H1 (cell line): ENCODE data around the gene MROH7. TPM values are rescaled to one million over a fixed set of nuclear protein-coding genes. Genes with fewer than 3 reads are reported as not detected.

Source experiments
- BACH1 ChIP-seq: IDR thresholded peaks from 2 replicates; pipeline ENCODE4 v1.6.1; 2012; ENCODE audit warnings: low read length, improper control_type of control experiment
- JUN ChIP-seq: IDR thresholded peaks from 2 replicates; pipeline ENCODE4 v1.6.1; 2011; ENCODE audit warnings: low read depth, mild to moderate bottlenecking, improper control_type of control experiment, low read length
- POLR2A ChIP-seq, 2 experiments: IDR thresholded peaks; 1 replicate in 1 of 2; 2 replicates in 1 of 2; pipeline ENCODE4 v1.6.1; 2011; ENCODE audit warnings: low read depth in 2 of 2, low read length in 2 of 2, mild to moderate bottlenecking in 2 of 2; ENCODE audit errors: control extremely low read depth in 1 of 2
- RNF2 ChIP-seq: fragments of 200-900, 300-1000 bp; sonication (generic); IDR thresholded peaks from 2 replicates; pipeline ENCODE4 v1.7.1; 2016; ENCODE audit warnings: borderline replicate concordance, low read depth, mild to moderate bottlenecking, antibody characterized with exemption, low read length; ENCODE audit not compliant: poor library complexity, severe bottlenecking; ENCODE audit errors: missing control alignments
- RXRA ChIP-seq: IDR thresholded peaks from 2 replicates; pipeline ENCODE4 v1.6.1; 2011; ENCODE audit warnings: low read depth, mild to moderate bottlenecking, low read length, moderate library complexity; ENCODE audit not compliant: insufficient read depth
- SIRT6 ChIP-seq: IDR thresholded peaks from one replicate; pipeline ENCODE4 v1.7.1; 2012; ENCODE audit warnings: low read length, inconsistent platforms
- SRF ChIP-seq: IDR thresholded peaks from 2 replicates; pipeline ENCODE4 v1.6.1; 2011; ENCODE audit warnings: mild to moderate bottlenecking, low read depth, low read length, moderate library complexity
- TBP ChIP-seq: IDR thresholded peaks from 2 replicates; pipeline ENCODE4 v1.6.1; 2011; ENCODE audit warnings: low read depth, low read length, improper control_type of control experiment
- TCF12 ChIP-seq: IDR thresholded peaks from 2 replicates; pipeline ENCODE4 v1.6.1; 2011; ENCODE audit warnings: low read depth, mild to moderate bottlenecking, low read length
- TEAD4 ChIP-seq: IDR thresholded peaks from 2 replicates; pipeline ENCODE4 v1.6.1; 2012; ENCODE audit warnings: low read depth, low read length, inconsistent platforms, mixed read lengths
- polyA plus RNA-seq, 7 experiments: library from polyadenylated mRNA; depleted of rRNA in 3 of 7; stranded (reverse) in 5 of 7; unstranded in 2 of 7; fragments of >200 nt in 5 of 7; fragments of 200-250 nt in 2 of 7; gene quantifications; 1 replicate in 5 of 7; 2 replicates in 1 of 7; 4 replicates in 1 of 7; pipeline versions ENCODE4 v1.2.1 to v1.2.3, GENCODE V29; 2011 to 2013; ENCODE audit warnings: missing spikeins in 2 of 7, mixed read lengths in 2 of 7
- total RNA-seq: library from RNA; stranded (reverse); fragmentation: NEBNext Ultra II Directional; extraction: Animal tissue kit (Norgen Biotek cat#: 25700); gene quantifications from 2 replicates; pipeline ENCODE4 v1.2.1, GENCODE V29; 2021
- TF ChIP-seq, protein P1 (sequence below): fragments of 300-600 bp; sonication (generic); IDR thresholded peaks from 2 replicates; pipeline ENCODE4 v1.7.1; 2012; ENCODE audit warnings: low read length, moderate library complexity, mild to moderate bottlenecking, inconsistent platforms; ENCODE audit not compliant: insufficient replicate concordance
- TF ChIP-seq, protein P2 (sequence below): IDR thresholded peaks from 2 replicates; pipeline ENCODE4 v1.6.1; 2012; ENCODE audit warnings: low read length, inconsistent platforms

The MROH7 gene
- total and polyA plus RNA-seq, 2 of the 8 experiments (the other 6 are each of a cell fraction or from before 2014, with no cell fraction given): 0.07 to 0.20 TPM

DNA sequence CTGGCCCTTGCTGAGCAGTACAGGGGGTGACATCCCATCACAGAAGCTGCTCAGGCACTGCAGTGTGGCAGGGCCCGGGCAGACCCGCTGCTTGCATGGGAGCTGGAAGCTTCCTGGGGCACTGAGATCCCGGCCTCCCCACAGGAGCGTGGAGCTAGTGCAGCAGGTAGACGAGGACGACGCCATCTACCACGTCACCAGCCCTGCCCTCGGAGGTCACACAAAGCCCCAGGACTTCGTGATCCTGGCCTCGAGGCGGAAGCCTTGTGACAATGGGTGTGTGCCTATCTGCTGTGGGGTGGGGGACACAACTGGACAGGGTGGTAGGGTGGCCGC, 34.6 kb upstream of the MROH7 start (continued):
- TF ChIP-seq, protein P1, sequence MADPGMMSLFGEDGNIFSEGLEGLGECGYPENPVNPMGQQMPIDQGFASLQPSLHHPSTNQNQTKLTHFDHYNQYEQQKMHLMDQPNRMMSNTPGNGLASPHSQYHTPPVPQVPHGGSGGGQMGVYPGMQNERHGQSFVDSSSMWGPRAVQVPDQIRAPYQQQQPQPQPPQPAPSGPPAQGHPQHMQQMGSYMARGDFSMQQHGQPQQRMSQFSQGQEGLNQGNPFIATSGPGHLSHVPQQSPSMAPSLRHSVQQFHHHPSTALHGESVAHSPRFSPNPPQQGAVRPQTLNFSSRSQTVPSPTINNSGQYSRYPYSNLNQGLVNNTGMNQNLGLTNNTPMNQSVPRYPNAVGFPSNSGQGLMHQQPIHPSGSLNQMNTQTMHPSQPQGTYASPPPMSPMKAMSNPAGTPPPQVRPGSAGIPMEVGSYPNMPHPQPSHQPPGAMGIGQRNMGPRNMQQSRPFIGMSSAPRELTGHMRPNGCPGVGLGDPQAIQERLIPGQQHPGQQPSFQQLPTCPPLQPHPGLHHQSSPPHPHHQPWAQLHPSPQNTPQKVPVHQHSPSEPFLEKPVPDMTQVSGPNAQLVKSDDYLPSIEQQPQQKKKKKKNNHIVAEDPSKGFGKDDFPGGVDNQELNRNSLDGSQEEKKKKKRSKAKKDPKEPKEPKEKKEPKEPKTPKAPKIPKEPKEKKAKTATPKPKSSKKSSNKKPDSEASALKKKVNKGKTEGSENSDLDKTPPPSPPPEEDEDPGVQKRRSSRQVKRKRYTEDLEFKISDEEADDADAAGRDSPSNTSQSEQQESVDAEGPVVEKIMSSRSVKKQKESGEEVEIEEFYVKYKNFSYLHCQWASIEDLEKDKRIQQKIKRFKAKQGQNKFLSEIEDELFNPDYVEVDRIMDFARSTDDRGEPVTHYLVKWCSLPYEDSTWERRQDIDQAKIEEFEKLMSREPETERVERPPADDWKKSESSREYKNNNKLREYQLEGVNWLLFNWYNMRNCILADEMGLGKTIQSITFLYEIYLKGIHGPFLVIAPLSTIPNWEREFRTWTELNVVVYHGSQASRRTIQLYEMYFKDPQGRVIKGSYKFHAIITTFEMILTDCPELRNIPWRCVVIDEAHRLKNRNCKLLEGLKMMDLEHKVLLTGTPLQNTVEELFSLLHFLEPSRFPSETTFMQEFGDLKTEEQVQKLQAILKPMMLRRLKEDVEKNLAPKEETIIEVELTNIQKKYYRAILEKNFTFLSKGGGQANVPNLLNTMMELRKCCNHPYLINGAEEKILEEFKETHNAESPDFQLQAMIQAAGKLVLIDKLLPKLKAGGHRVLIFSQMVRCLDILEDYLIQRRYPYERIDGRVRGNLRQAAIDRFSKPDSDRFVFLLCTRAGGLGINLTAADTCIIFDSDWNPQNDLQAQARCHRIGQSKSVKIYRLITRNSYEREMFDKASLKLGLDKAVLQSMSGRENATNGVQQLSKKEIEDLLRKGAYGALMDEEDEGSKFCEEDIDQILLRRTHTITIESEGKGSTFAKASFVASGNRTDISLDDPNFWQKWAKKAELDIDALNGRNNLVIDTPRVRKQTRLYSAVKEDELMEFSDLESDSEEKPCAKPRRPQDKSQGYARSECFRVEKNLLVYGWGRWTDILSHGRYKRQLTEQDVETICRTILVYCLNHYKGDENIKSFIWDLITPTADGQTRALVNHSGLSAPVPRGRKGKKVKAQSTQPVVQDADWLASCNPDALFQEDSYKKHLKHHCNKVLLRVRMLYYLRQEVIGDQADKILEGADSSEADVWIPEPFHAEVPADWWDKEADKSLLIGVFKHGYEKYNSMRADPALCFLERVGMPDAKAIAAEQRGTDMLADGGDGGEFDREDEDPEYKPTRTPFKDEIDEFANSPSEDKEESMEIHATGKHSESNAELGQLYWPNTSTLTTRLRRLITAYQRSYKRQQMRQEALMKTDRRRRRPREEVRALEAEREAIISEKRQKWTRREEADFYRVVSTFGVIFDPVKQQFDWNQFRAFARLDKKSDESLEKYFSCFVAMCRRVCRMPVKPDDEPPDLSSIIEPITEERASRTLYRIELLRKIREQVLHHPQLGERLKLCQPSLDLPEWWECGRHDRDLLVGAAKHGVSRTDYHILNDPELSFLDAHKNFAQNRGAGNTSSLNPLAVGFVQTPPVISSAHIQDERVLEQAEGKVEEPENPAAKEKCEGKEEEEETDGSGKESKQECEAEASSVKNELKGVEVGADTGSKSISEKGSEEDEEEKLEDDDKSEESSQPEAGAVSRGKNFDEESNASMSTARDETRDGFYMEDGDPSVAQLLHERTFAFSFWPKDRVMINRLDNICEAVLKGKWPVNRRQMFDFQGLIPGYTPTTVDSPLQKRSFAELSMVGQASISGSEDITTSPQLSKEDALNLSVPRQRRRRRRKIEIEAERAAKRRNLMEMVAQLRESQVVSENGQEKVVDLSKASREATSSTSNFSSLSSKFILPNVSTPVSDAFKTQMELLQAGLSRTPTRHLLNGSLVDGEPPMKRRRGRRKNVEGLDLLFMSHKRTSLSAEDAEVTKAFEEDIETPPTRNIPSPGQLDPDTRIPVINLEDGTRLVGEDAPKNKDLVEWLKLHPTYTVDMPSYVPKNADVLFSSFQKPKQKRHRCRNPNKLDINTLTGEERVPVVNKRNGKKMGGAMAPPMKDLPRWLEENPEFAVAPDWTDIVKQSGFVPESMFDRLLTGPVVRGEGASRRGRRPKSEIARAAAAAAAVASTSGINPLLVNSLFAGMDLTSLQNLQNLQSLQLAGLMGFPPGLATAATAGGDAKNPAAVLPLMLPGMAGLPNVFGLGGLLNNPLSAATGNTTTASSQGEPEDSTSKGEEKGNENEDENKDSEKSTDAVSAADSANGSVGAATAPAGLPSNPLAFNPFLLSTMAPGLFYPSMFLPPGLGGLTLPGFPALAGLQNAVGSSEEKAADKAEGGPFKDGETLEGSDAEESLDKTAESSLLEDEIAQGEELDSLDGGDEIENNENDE: no peak
- TF ChIP-seq JUN (no peak), TEAD4 (no peak), SRF (no peak), TCF12 (no peak), RXRA (no peak), SIRT6 (no peak), BACH1 (no peak), RNF2 (no peak), POLR2A (IDR thresholded peaks at IDR 0.05; ENCODE audit: control extremely low read depth in 1 of 2, low read depth in 2 of 2, low read length in 2 of 2) (no peak), TBP (no peak)
- TF ChIP-seq, protein P2, sequence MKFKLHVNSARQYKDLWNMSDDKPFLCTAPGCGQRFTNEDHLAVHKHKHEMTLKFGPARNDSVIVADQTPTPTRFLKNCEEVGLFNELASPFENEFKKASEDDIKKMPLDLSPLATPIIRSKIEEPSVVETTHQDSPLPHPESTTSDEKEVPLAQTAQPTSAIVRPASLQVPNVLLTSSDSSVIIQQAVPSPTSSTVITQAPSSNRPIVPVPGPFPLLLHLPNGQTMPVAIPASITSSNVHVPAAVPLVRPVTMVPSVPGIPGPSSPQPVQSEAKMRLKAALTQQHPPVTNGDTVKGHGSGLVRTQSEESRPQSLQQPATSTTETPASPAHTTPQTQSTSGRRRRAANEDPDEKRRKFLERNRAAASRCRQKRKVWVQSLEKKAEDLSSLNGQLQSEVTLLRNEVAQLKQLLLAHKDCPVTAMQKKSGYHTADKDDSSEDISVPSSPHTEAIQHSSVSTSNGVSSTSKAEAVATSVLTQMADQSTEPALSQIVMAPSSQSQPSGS: no peak
